CD14-positive monocyte (primary cell): ENCODE results near the gene ACACB. TPM values are rescaled to one million over a fixed set of nuclear protein-coding genes. Genes with fewer than 3 reads are reported as not detected.

Experiments used
- DNase-seq, 3 donors: peaks; one replicate each; pipeline ENCODE4 v3.0.0-alpha.2; 2011 to 2022
- H2AFZ ChIP-seq: 2 replicates; pipeline ENCODE4 v1.6.0; 2012; ENCODE audit warnings: mild to moderate bottlenecking, low read depth, low read length, inconsistent platforms; ENCODE audit not compliant: insufficient read depth, poor library complexity, severe bottlenecking
- H3K27ac ChIP-seq, 2 donors: 1 replicate in 1 of 2; 2 replicates in 1 of 2; pipeline ENCODE4 v1.5.1; 2012 to 2013; ENCODE audit warnings: low read length in 2 of 2, control low read depth in 1 of 2, inconsistent platforms in 1 of 2, low read depth in 1 of 2, mild to moderate bottlenecking in 1 of 2
- H3K27me3 ChIP-seq, 2 donors: one replicate each; pipeline versions ENCODE4 v1.6.0 to v1.6.1; 2011 to 2013; ENCODE audit warnings: low read length in 2 of 2; ENCODE audit not compliant: control insufficient read depth in 2 of 2, insufficient read depth in 2 of 2
- H3K36me3 ChIP-seq, 2 donors: replicated peaks in 1 of 2; 1 replicate in 1 of 2; 2 replicates in 1 of 2; pipeline versions ENCODE4 v1.5.1 to v1.6.1; 2012 to 2013; ENCODE audit warnings: low read length in 2 of 2, control low read depth in 1 of 2, inconsistent platforms in 1 of 2, mild to moderate bottlenecking in 1 of 2; ENCODE audit not compliant: insufficient read depth in 2 of 2, control insufficient read depth in 1 of 2
- H3K4me1 ChIP-seq, 2 donors: 1 replicate in 1 of 2; 2 replicates in 1 of 2; pipeline versions ENCODE4 v1.5.1 to v1.6.1; 2012 to 2013; ENCODE audit warnings: low read length in 2 of 2, control low read depth in 1 of 2, inconsistent platforms in 1 of 2, mild to moderate bottlenecking in 1 of 2, moderate library complexity in 1 of 2; ENCODE audit not compliant: insufficient read depth in 2 of 2, control insufficient read depth in 1 of 2
- H3K4me2 ChIP-seq: replicated peaks from 2 replicates; pipeline ENCODE3; 2012; ENCODE audit warnings: low read length, moderate library complexity, mild to moderate bottlenecking; ENCODE audit not compliant: poor library complexity, severe bottlenecking; ENCODE audit errors: extremely low read depth
- H3K4me3 ChIP-seq, 3 experiments: fragments of 200-600 bp in 1 of 3; sonication (generic) in 1 of 3; replicated peaks in 1 of 3; 1 replicate in 2 of 3; 2 replicates in 1 of 3; pipeline ENCODE4 v1.5.1; 2011 to 2013; ENCODE audit warnings: low read length in 3 of 3, mild to moderate bottlenecking in 3 of 3, control low read depth in 2 of 3, low read depth in 2 of 3, inconsistent platforms in 1 of 3, moderate library complexity in 1 of 3
- H3K79me2 ChIP-seq: 2 replicates; pipeline ENCODE4 v1.6.0; 2012; ENCODE audit warnings: mild to moderate bottlenecking, control low read depth, inconsistent platforms, low read length, moderate library complexity; ENCODE audit not compliant: insufficient read depth
- H3K9ac ChIP-seq: 2 replicates; pipeline ENCODE4 v1.6.0; 2017; ENCODE audit warnings: low read length, mild to moderate bottlenecking; ENCODE audit not compliant: insufficient read depth, poor library complexity, severe bottlenecking
- H3K9me3 ChIP-seq, 2 donors: replicated peaks in 1 of 2; 1 replicate in 1 of 2; 2 replicates in 1 of 2; pipeline versions ENCODE4 v1.5.1 to v1.6.1; 2012 to 2013; ENCODE audit warnings: low read length in 2 of 2, control low read depth in 1 of 2; ENCODE audit not compliant: control insufficient read depth in 1 of 2, insufficient read depth in 1 of 2
- H4K20me1 ChIP-seq: 2 replicates; pipeline ENCODE4 v1.6.0; 2012; ENCODE audit warnings: mild to moderate bottlenecking, low read length, control low read depth, moderate library complexity; ENCODE audit not compliant: insufficient read depth
- H3K27ac Mint-ChIP-seq, 7 donors: one replicate each; pipeline ENCODE4 v1.8.0; 2020; ENCODE audit warnings: mild to moderate bottlenecking in 7 of 7, mixed read lengths in 7 of 7, moderate library complexity in 6 of 7, inconsistent platforms in 2 of 7
- H3K27me3 Mint-ChIP-seq, 3 donors: one replicate each; pipeline ENCODE4 v1.8.0; 2021 to 2022; ENCODE audit warnings: low read depth in 3 of 3, mild to moderate bottlenecking in 3 of 3, mixed read lengths in 3 of 3, moderate library complexity in 3 of 3, inconsistent platforms in 1 of 3
- H3K36me3 Mint-ChIP-seq, 2 donors: one replicate each; pipeline ENCODE4 v1.8.0; 2020; ENCODE audit warnings: mixed read lengths in 2 of 2, inconsistent platforms in 1 of 2, mild to moderate bottlenecking in 1 of 2
- H3K4me1 Mint-ChIP-seq: one replicate; pipeline ENCODE4 v1.8.0; 2020; ENCODE audit warnings: mild to moderate bottlenecking, mixed read lengths
- H3K4me3 Mint-ChIP-seq, 2 donors: one replicate each; pipeline ENCODE4 v1.8.0; 2020; ENCODE audit warnings: mild to moderate bottlenecking in 2 of 2, mixed read lengths in 2 of 2, moderate library complexity in 1 of 2
- H3K9me3 Mint-ChIP-seq, 7 donors: one replicate each; pipeline ENCODE4 v1.8.0; 2020 to 2022; ENCODE audit warnings: mixed read lengths in 7 of 7, mild to moderate bottlenecking in 6 of 7, moderate library complexity in 6 of 7, inconsistent platforms in 2 of 7
- CTCF ChIP-seq: fragments of 200-600 bp; IDR thresholded peaks from one replicate; pipeline ENCODE4 v1.8.0; 2022; ENCODE audit warnings: antibody characterized with exemption, mild to moderate bottlenecking
- WGBS: methylation state at CpG from one replicate; pipeline ENCODE4 v1.1.5; 2013; ENCODE audit warnings: missing lambda C conversion rate; ENCODE audit not compliant: insufficient coverage; 5-methylcytosine and 5-hydroxymethylcytosine counted together
- intact Hi-C, 2 donors: fragments of 100-400 bp; cut with micrococcal nuclease; formaldehyde crosslinking; loops; one replicate each; pipeline versions ENCODE4 v1.15.0 to v1.15.1; 2023
- polyA plus RNA-seq, 3 donors: library from polyadenylated mRNA; depleted of rRNA in 1 of 3; unstranded in 2 of 3; stranded (reverse) in 1 of 3; fragments of 300-500 nt in 2 of 3; fragments of >200 nt in 1 of 3; fragmentation: Illumina TruSeq in 2 of 3; gene quantifications; 1 replicate in 2 of 3; 2 replicates in 1 of 3; pipeline ENCODE4 v1.2.3, GENCODE V29; 2012 to 2021

The ACACB gene
- polyA plus RNA-seq, 3 donors: 0.14 to 5.0 (median 1.9) TPM

GRCh38 chr12:109221277-109221931 is 105.0 kb downstream of the ACACB start:
- no peaks in the 10 kb centered on the region for H3K9me3 Mint-ChIP-seq
- no peak overlapping the region for H3K4me3 ChIP-seq
- WGBS: 100% methylated on average over 5 of the region's 10 CpGs
- no peaks in the 10 kb centered on the region for H3K9me3 ChIP-seq
- H4K20me1 ChIP-seq: no peaks in the 10 kb centered on the region
- no peak for TF ChIP-seq CTCF
- H3K27ac ChIP-seq: no peak overlapping the region
- H3K4me2 ChIP-seq: no peak overlapping the region
- no peak for DNase-seq
- H3K27me3 Mint-ChIP-seq: peaks cover 0 to 2% (median 2%) of the 10 kb centered on the region in 3 donors
- H2AFZ ChIP-seq: no peak overlapping the region
- no peaks in the 10 kb centered on the region for H3K4me1 ChIP-seq
- H3K4me1 Mint-ChIP-seq: no peaks in the 10 kb centered on the region
- no peaks in the 10 kb centered on the region for H3K79me2 ChIP-seq
- H3K36me3 ChIP-seq: peaks cover 0 to 5% of the 10 kb centered on the region in 2 donors
- no peak overlapping the region for H3K27ac Mint-ChIP-seq
- no peak overlapping the region for H3K4me3 Mint-ChIP-seq
- H3K27me3 ChIP-seq: no peaks in the 10 kb centered on the region
- intact Hi-C loops: no loop called here
- peaks cover 18 to 24% of the 10 kb centered on the region in 2 donors for H3K36me3 Mint-ChIP-seq
- H3K9ac ChIP-seq: no peak overlapping the region

- TF ChIP-seq CTCF: no peak
- H3K9me3 Mint-ChIP-seq: no peaks in the 10 kb centered on the region
- H3K36me3 Mint-ChIP-seq: peaks cover 14 to 22% of the 10 kb centered on the region in 2 donors
- H3K4me3 Mint-ChIP-seq: no peak overlapping the region
- Histone ChIP-seq H3K9me3 (no peaks in the 10 kb centered on the region), H3K4me2 (no peak overlapping the region), H3K9ac (no peak overlapping the region), H4K20me1 (no peaks in the 10 kb centered on the region), H3K79me2 (no peaks in the 10 kb centered on the region), H3K36me3 (peaks cover 0 to 5% of the 10 kb centered on the region in 2 donors), H3K27ac (no peak overlapping the region), H3K27me3 (no peaks in the 10 kb centered on the region), H3K4me3 (no peak overlapping the region), H2AFZ (no peak overlapping the region), H3K4me1 (no peaks in the 10 kb centered on the region)
- 97% methylated on average over 6 of the region's 7 CpGs for WGBS
- H3K4me1 Mint-ChIP-seq: no peaks in the 10 kb centered on the region
- peaks cover 0 to 2% (median 2%) of the 10 kb centered on the region in 3 donors for H3K27me3 Mint-ChIP-seq
- no peak overlapping the region for H3K27ac Mint-ChIP-seq
- intact Hi-C loops: no loop called here
- DNase-seq: no peak
Observed at GRCh38 chr12:109222062-109222461, 105.7 kb downstream of the ACACB start.
